GM10266 (cell line): ENCODE data around the gene NR4A2.
"Not testable (repeated sequence)": the region's sequence is repeated elsewhere in the genome, so short reads cannot be mapped to it uniquely, and the experiment has no call there.

Experiments used
- DNase-seq: peaks from one replicate; pipeline ENCODE4 v3.0.0; 2012; ENCODE audit errors: extremely low spot score
- CTCF ChIP-seq: IDR thresholded peaks from 2 replicates; pipeline ENCODE4 v1.5.1; 2012; ENCODE audit warnings: mild to moderate bottlenecking, low read depth; ENCODE audit not compliant: control insufficient read depth, insufficient read depth; ENCODE audit errors: missing control alignments

NR4A2 gene

GRCh38 chr2:156305121-156305520 is 27.4 kb downstream of the NR4A2 start:
- TF ChIP-seq CTCF = no peak
- DNase-seq = no peak

- TF ChIP-seq CTCF = no peak
- DNase-seq = no peak
Observed at GRCh38 chr2:156300337-156300736, 32.2 kb downstream of the NR4A2 start.

- no peak for TF ChIP-seq CTCF
- no peak for DNase-seq
Observed at GRCh38 chr2:156294945-156295580, 37.5 kb downstream of the NR4A2 start.

GRCh38 chr2:156293382-156293781 is 39.1 kb downstream of the NR4A2 start:
- DNase-seq = not testable (repeated sequence)

GRCh38 chr2:156279446-156280150 is 52.9 kb downstream of the NR4A2 start:
- TF ChIP-seq CTCF = no peak
- no peak for DNase-seq
